HG03457 (cell line): ENCODE data around the gene IKZF1.

ENCODE experiments used
- ATAC-seq: cut with Tn5 transposase; IDR thresholded peaks from one replicate; pipeline ENCODE4 v1.9.1; 2021; ENCODE audit warnings: moderate number of reproducible peaks; ENCODE audit not compliant: unreplicated experiment

The IKZF1 gene

GRCh38 chr7:50304129-50304910 is at the start of gene IKZF1:
Gene IKZF1 (plus strand): TSS chr7:50304716. CDS start chr7:50319062, 14,346 bp downstream.
- peak; percentile 16 for ATAC-seq

- ATAC-seq = no peak
Measured at GRCh38 chr7:50261593-50261992, 42.9 kb upstream of the IKZF1 start.

GRCh38 chr7:50262446-50262845 is 42.1 kb upstream of the IKZF1 start:
- ATAC-seq = peak; percentile 8

- peak; percentile 61 for ATAC-seq
Measured at GRCh38 chr7:50262916-50263690, 41.4 kb upstream of the IKZF1 start.

GRCh38 chr7:50264908-50265307 is 39.6 kb upstream of the IKZF1 start:
- ATAC-seq = no peak

GRCh38 chr7:50265968-50266634 is 38.4 kb upstream of the IKZF1 start:
- ATAC-seq = no peak

- peak; percentile 32 for ATAC-seq
Measured at GRCh38 chr7:50266635-50267386, 37.7 kb upstream of the IKZF1 start.

- ATAC-seq = no peak
Measured at GRCh38 chr7:50267525-50268041, 36.9 kb upstream of the IKZF1 start.

GRCh38 chr7:50268223-50268622 is 36.3 kb upstream of the IKZF1 start:
- no peak for ATAC-seq

- no peak for ATAC-seq
Measured at GRCh38 chr7:50268990-50269389, 35.5 kb upstream of the IKZF1 start.

- peak; percentile 23 for ATAC-seq
Measured at GRCh38 chr7:50270531-50271018, 33.9 kb upstream of the IKZF1 start.

GRCh38 chr7:50272808-50273207 is 31.7 kb upstream of the IKZF1 start:
- ATAC-seq = peak; percentile 50

GRCh38 chr7:50273301-50273700 is 31.2 kb upstream of the IKZF1 start:
- ATAC-seq = no peak

- ATAC-seq = no peak
Measured at GRCh38 chr7:50273870-50274269, 30.6 kb upstream of the IKZF1 start.

GRCh38 chr7:50274361-50274760 is 30.2 kb upstream of the IKZF1 start:
- ATAC-seq = no peak

GRCh38 chr7:50275430-50275829 is 29.1 kb upstream of the IKZF1 start:
- ATAC-seq = no peak

- no peak for ATAC-seq
Measured at GRCh38 chr7:50276483-50276882, 28.0 kb upstream of the IKZF1 start.

GRCh38 chr7:50278120-50278519 is 26.4 kb upstream of the IKZF1 start:
- no peak for ATAC-seq

- ATAC-seq = peak; percentile 95
Measured at GRCh38 chr7:50281680-50282445, 22.7 kb upstream of the IKZF1 start.
